Measurements from ENCODE around the gene ZNF518B.

DNA sequence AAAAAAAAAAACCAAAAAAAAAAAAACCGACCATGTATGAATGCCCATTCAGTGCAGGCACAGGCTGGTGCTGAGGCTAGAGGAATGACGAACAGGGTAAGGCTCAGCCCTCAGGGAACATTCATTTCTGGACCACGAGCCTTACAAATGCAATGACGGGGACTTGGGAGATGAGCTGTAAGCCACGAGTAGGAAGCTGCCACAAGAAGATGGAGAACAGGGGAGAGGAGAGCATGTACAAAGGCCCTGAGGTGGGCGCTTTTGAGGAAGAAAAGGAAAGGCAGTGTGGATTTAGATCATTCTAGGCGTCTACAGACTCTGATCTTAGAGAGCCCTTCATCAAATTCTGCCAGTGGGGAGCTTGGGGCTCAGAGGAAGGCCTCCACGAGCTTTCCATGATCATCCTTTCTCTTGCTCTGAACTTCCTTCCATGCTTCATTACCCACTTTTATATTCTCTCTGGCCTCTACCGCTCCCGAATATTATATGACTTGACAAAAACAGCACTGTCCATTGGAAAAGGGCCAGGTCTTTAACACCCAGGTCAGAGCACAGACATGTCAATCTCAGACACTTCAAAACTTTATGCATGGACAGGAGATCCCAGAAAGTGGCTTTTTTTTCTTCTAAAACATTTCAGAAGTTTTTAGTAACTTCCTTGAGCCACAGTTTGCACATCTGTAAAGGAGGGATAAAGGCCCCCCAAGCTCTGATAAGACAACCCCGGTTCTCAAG is 3.3 kb upstream of the ZNF518B start:
- no peak for TF ChIP-seq EZH2 (optimal IDR thresholded peaks at IDR 0.05; ENCODE audit: low read depth, low read length)
- TF ChIP-seq, protein P1, sequence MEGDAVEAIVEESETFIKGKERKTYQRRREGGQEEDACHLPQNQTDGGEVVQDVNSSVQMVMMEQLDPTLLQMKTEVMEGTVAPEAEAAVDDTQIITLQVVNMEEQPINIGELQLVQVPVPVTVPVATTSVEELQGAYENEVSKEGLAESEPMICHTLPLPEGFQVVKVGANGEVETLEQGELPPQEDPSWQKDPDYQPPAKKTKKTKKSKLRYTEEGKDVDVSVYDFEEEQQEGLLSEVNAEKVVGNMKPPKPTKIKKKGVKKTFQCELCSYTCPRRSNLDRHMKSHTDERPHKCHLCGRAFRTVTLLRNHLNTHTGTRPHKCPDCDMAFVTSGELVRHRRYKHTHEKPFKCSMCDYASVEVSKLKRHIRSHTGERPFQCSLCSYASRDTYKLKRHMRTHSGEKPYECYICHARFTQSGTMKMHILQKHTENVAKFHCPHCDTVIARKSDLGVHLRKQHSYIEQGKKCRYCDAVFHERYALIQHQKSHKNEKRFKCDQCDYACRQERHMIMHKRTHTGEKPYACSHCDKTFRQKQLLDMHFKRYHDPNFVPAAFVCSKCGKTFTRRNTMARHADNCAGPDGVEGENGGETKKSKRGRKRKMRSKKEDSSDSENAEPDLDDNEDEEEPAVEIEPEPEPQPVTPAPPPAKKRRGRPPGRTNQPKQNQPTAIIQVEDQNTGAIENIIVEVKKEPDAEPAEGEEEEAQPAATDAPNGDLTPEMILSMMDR (IDR thresholded peaks at IDR 0.05; ENCODE audit: low read length) = no peak
- no peak for TF ChIP-seq EZH2phosphoT487 (IDR thresholded peaks at IDR 0.05; ENCODE audit: low read length)
